ENCODE data around the gene UNC5C. TPM values are rescaled to one million over a fixed set of nuclear protein-coding genes. Genes with fewer than 3 reads are reported as not detected.

Gene UNC5C
- total and polyA plus RNA-seq, 4 donors, result 0.63 to 11.2 (median 8.6) TPM

DNA sequence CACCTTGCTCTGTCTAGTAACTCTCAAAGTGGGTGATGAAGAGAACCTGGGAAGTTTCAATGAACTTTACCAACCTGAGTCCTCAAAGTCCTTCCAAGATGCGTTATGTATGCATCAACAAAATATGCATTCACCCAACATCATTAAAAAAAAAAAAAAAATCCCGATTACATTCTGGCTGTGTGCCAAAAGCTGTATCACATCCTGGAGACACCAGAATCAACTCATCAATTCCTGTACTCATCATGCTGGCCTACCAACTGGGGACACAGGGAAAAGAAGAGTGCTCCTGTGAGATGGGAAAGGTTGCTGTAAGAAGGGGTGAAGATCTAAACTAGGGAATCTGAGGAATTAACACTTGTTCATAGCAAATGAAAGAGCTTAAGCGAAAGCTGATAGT is 16.5 kb downstream of the UNC5C start:
- intact Hi-C loops (cut with DNase I), result no loop called here
- Histone ChIP-seq H3K27ac (ENCODE audit: low read depth in 1 of 2, low read length in 2 of 2) (no peak overlapping the region), H3K4me3 (ENCODE audit: low read length in 2 of 2) (no peak overlapping the region), H3K36me3 (ENCODE audit: control insufficient read depth in 1 of 2, insufficient read depth in 2 of 2, low read length in 1 of 2) (no peaks in the 10 kb centered on the region), H3K4me1 (ENCODE audit: control insufficient read depth in 1 of 2, insufficient read depth in 2 of 2, low read length in 2 of 2) (peaks cover 0 to 4% of the 10 kb centered on the region in 2 donors), H3K9me3 (ENCODE audit: control insufficient read depth, low read length) (no peaks in the 10 kb centered on the region), H3K27me3 (ENCODE audit: control insufficient read depth in 1 of 2, insufficient read depth in 2 of 2, low read length in 1 of 2) (no peaks in the 10 kb centered on the region)
- ATAC-seq (ENCODE audit: low FRiP score) (no peak), DNase-seq (no peak)
- WGBS, 2 donors, result 95 to 97% methylated on average over 3 of the region's 3 CpGs

DNA sequence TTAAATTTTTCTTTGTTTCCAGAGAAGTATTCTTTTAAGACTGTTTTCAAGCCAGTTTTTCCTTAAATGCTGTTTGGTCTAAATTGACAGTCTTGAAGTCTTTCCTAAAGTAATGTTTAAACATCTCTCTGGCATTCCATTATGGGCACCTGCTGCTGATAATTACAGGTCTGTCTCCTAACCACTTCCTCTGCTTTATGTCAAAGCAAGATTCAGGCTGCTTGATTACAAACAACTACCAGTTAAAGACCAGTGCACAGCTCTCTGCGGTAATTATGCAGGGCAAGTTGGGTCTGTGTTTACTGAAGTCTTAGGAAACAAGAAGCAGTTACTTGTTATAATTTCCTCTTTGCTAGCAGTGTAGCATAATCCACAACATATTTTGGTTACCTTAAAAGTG is 17.6 kb downstream of the UNC5C start:
- Histone ChIP-seq H3K4me1 (ENCODE audit: control insufficient read depth in 1 of 2, insufficient read depth in 2 of 2, low read length in 2 of 2) (peaks cover 0 to 3% of the 10 kb centered on the region in 2 donors), H3K4me3 (ENCODE audit: low read length in 2 of 2) (no peak overlapping the region), H3K27ac (ENCODE audit: low read depth in 1 of 2, low read length in 2 of 2) (no peak overlapping the region), H3K9me3 (ENCODE audit: control insufficient read depth, low read length) (no peaks in the 10 kb centered on the region), H3K27me3 (ENCODE audit: control insufficient read depth in 1 of 2, insufficient read depth in 2 of 2, low read length in 1 of 2) (no peaks in the 10 kb centered on the region), H3K36me3 (ENCODE audit: control insufficient read depth in 1 of 2, insufficient read depth in 2 of 2, low read length in 1 of 2) (no peaks in the 10 kb centered on the region)
- WGBS, 2 donors, result 74 to 79% methylated on average over 1 of the region's 1 CpG
- ATAC-seq (ENCODE audit: low FRiP score), result no peak
- intact Hi-C loops (cut with DNase I), result no loop called here
- no peak for DNase-seq

DNA sequence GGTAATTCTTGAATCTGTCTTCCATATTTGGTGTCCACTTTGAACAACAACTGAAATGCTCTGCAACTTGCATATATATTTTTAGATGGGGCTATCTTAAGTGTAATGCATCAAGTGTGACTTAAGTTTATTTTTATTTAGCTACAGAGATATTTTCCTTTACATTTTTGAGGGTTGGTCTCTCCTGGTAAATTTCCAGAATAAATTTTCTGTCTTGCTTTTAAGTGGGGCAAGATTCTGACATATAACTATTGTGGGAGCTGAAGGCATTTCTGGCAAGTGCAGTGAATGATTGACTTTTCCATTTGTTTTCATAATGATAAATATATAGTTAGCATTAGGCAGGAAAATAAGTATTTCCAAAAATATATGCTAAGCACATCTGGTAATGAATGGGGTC is 18.8 kb downstream of the UNC5C start:
- Histone ChIP-seq H3K27ac (ENCODE audit: low read depth in 1 of 2, low read length in 2 of 2) (no peak overlapping the region), H3K4me3 (ENCODE audit: low read length in 2 of 2) (no peak overlapping the region), H3K36me3 (ENCODE audit: control insufficient read depth in 1 of 2, insufficient read depth in 2 of 2, low read length in 1 of 2) (no peaks in the 10 kb centered on the region), H3K4me1 (ENCODE audit: control insufficient read depth in 1 of 2, insufficient read depth in 2 of 2, low read length in 2 of 2) (peaks cover 0 to 3% of the 10 kb centered on the region in 2 donors), H3K9me3 (ENCODE audit: control insufficient read depth, low read length) (no peaks in the 10 kb centered on the region), H3K27me3 (ENCODE audit: control insufficient read depth in 1 of 2, insufficient read depth in 2 of 2, low read length in 1 of 2) (no peaks in the 10 kb centered on the region)
- DNase-seq (no peak), ATAC-seq (ENCODE audit: low FRiP score) (no peak)
- intact Hi-C loops (cut with DNase I), result no loop called here

DNA sequence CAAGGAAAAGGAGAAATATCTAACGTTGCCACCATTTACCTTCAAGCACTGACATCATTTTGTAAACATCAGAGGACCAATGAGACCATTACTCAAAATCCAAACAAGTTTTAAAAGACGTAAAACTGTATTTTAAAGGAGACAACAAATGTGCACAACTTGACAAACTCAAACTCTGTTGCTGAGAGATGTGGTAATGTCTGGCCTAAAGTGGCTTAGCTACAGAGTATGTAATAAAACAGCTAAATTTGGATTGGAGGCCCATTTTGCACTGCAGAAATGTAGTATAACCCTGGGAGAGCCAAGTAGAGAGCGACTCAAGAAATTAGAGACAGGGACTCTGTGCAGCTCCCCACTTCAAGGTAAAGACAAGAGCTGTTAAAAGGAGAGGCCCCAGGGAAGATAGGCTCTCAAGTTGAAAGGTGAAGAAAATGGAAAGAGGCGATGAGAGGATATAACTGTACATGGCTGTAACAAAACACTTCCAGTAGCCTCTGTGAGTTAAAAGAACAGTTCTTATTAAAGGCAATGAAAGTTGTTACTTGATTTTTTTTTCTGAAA is 20.3 kb downstream of the UNC5C start:
- intact Hi-C loops (cut with DNase I), result no loop called here
- peak; percentile 80 for ATAC-seq (ENCODE audit: low FRiP score)
- Histone ChIP-seq H3K36me3 (ENCODE audit: control insufficient read depth in 1 of 2, insufficient read depth in 2 of 2, low read length in 1 of 2) (no peaks in the 10 kb centered on the region), H3K27ac (ENCODE audit: low read depth in 1 of 2, low read length in 2 of 2) (no peak overlapping the region), H3K9me3 (ENCODE audit: control insufficient read depth, low read length) (no peaks in the 10 kb centered on the region), H3K27me3 (ENCODE audit: control insufficient read depth in 1 of 2, insufficient read depth in 2 of 2, low read length in 1 of 2) (no peaks in the 10 kb centered on the region), H3K4me1 (ENCODE audit: control insufficient read depth in 1 of 2, insufficient read depth in 2 of 2, low read length in 2 of 2) (peaks cover 0 to 3% of the 10 kb centered on the region in 2 donors), H3K4me3 (ENCODE audit: low read length in 2 of 2) (peak overlapping the region; percentile 26 to 59)
- no peak for DNase-seq
- WGBS, 2 donors, result 10 to 12% methylated on average over 4 of the region's 4 CpGs

DNA sequence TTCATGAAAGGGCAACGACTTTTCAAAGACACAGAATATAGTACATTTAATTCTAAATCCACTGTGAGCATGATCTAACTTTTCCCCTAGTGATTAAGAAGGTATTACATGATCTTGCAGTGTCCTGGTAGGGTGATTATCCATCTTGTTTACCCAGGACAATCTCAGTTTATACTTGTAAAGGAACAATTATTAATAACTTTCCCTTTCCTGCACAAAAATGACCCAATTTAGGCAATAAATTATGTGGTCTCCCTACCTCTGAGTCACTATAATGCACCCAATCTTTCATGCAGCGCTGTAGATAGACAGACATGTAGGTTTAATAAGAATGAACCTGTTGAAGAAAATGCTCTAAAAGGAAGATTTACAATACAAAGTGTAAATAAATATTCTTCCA is 22.7 kb downstream of the UNC5C start:
- 94 to 96% methylated on average over 2 of the region's 2 CpGs for WGBS, 2 donors
- no peak for DNase-seq
- H3K9me3 ChIP-seq (ENCODE audit: control insufficient read depth, low read length), result no peaks in the 10 kb centered on the region
- no peak overlapping the region for H3K4me3 ChIP-seq (ENCODE audit: low read length in 2 of 2)
- H3K4me1 ChIP-seq (ENCODE audit: control insufficient read depth in 1 of 2, insufficient read depth in 2 of 2, low read length in 2 of 2), result no peaks in the 10 kb centered on the region
- no peaks in the 10 kb centered on the region for H3K27me3 ChIP-seq (ENCODE audit: control insufficient read depth in 1 of 2, insufficient read depth in 2 of 2, low read length in 1 of 2)
- intact Hi-C loops (cut with DNase I), result no loop called here
- H3K36me3 ChIP-seq (ENCODE audit: control insufficient read depth in 1 of 2, insufficient read depth in 2 of 2, low read length in 1 of 2), result no peaks in the 10 kb centered on the region
- H3K27ac ChIP-seq (ENCODE audit: low read depth in 1 of 2, low read length in 2 of 2), result no peak overlapping the region
- no peak for ATAC-seq (ENCODE audit: low FRiP score)

DNA sequence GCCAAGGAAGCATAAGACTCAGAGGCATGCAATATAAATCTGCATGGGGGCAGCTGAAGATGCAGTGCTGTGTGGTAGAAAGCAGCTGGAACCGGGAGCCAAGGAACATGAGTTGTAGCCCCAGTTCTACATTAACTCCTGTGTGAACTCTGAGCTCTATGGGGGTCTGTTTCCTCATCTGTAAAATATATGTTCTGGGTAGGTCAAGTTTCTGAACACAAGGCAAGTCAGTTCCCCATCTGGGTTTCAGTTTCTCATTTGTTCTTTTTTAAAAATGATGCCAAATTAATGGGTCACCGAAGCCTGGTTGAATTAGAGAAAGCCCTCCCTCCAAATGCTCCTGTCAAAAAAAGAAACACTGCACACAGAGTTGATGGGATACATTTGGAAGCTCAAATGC is 24.0 kb downstream of the UNC5C start:
- Histone ChIP-seq H3K36me3 (ENCODE audit: control insufficient read depth in 1 of 2, insufficient read depth in 2 of 2, low read length in 1 of 2) (no peaks in the 10 kb centered on the region), H3K4me1 (ENCODE audit: control insufficient read depth in 1 of 2, insufficient read depth in 2 of 2, low read length in 2 of 2) (no peaks in the 10 kb centered on the region), H3K27ac (ENCODE audit: low read depth in 1 of 2, low read length in 2 of 2) (no peak overlapping the region), H3K4me3 (ENCODE audit: low read length in 2 of 2) (no peak overlapping the region), H3K27me3 (ENCODE audit: control insufficient read depth in 1 of 2, insufficient read depth in 2 of 2, low read length in 1 of 2) (no peaks in the 10 kb centered on the region), H3K9me3 (ENCODE audit: control insufficient read depth, low read length) (no peaks in the 10 kb centered on the region)
- WGBS, 2 donors, result 58 to 62% methylated on average over 2 of the region's 2 CpGs
- intact Hi-C loops (cut with DNase I), result no loop called here
- ATAC-seq (ENCODE audit: low FRiP score), result no peak
- no peak for DNase-seq

DNA sequence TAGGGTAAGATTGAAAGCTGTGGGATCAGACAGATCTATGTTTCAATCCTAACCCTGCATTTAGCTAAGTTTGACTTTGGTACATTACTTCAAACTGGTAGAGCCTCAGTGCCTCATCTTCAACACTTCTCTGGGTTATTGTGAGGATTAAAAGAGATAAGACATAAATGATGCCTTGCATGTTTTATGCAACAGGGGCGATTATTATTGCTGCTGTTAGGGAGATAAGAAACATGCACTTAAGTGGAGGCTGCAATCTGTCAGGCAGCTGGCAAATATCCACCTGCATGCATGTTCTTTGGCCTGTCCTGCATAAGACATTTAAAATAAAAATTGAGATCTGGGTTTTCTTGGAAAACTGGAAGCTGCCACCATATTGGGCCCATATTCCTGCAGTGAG is 24.6 kb downstream of the UNC5C start:
- no peaks in the 10 kb centered on the region for H3K4me1 ChIP-seq (ENCODE audit: control insufficient read depth in 1 of 2, insufficient read depth in 2 of 2, low read length in 2 of 2)
- no peaks in the 10 kb centered on the region for H3K36me3 ChIP-seq (ENCODE audit: control insufficient read depth in 1 of 2, insufficient read depth in 2 of 2, low read length in 1 of 2)
- DNase-seq, result no peak
- H3K4me3 ChIP-seq (ENCODE audit: low read length in 2 of 2), result no peak overlapping the region
- no peak overlapping the region for H3K27ac ChIP-seq (ENCODE audit: low read depth in 1 of 2, low read length in 2 of 2)
- WGBS, 2 donors, result 56 to 68% methylated on average over 1 of the region's 1 CpG
- H3K27me3 ChIP-seq (ENCODE audit: control insufficient read depth in 1 of 2, insufficient read depth in 2 of 2, low read length in 1 of 2), result no peaks in the 10 kb centered on the region
- ATAC-seq (ENCODE audit: low FRiP score), result no peak
- no peaks in the 10 kb centered on the region for H3K9me3 ChIP-seq (ENCODE audit: control insufficient read depth, low read length)
- intact Hi-C loops (cut with DNase I), result no loop called here

DNA sequence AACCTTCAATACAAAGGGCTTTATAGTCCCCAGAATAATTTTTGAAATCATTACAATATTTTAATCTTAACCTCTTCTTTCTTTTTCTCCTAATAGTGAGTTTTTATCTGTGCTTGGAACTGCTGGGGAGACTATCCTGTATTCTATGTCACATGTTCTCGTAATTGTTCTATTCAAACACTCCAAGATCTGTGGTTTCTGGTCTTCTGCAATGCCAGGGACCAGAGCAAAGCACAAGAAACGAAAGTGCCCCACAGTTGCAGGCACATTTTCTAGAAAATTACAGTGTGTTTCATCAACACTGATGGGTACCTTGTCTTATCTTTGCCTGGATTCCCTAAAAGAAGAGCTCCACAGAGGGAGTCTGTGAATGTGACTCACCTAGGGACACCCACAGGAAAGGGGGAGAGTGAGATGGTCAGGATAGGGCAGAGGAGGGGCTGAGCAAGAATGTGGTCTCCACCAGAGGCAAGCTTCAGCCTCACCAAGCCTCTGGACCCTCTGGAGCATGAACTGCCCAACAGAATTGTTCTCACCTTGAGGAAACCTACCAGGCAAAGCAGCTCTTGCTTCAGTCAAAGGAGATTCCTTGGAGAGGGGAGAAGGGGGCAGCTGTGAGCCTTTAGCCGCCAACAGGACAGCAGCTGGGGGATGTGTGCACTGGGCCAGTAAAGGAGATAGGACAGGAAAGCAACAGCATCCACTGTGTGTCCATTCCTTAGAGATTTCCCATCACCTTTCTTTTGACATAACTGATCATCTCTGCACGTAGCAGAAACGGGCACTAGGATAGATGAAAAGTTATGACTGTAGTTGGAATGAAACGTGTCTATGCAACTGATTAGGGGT is 25.9 kb downstream of the UNC5C start:
- Histone ChIP-seq H3K4me1 (ENCODE audit: control insufficient read depth in 1 of 2, insufficient read depth in 2 of 2, low read length in 2 of 2) (no peaks in the 10 kb centered on the region), H3K9me3 (ENCODE audit: control insufficient read depth, low read length) (no peaks in the 10 kb centered on the region), H3K27me3 (ENCODE audit: control insufficient read depth in 1 of 2, insufficient read depth in 2 of 2, low read length in 1 of 2) (no peaks in the 10 kb centered on the region), H3K4me3 (ENCODE audit: low read length in 2 of 2) (no peak overlapping the region), H3K27ac (ENCODE audit: low read depth in 1 of 2, low read length in 2 of 2) (no peak overlapping the region), H3K36me3 (ENCODE audit: control insufficient read depth in 1 of 2, insufficient read depth in 2 of 2, low read length in 1 of 2) (no peaks in the 10 kb centered on the region)
- no peak for ATAC-seq (ENCODE audit: low FRiP score)
- intact Hi-C loops (cut with DNase I), result no loop called here
- 94 to 95% methylated on average over 6 of the region's 6 CpGs for whole genome bisulfite sequencing, 2 donors
- no peak for DNase-seq
